ENCODE results near the gene SCG3.

SCG3 gene

DNA sequence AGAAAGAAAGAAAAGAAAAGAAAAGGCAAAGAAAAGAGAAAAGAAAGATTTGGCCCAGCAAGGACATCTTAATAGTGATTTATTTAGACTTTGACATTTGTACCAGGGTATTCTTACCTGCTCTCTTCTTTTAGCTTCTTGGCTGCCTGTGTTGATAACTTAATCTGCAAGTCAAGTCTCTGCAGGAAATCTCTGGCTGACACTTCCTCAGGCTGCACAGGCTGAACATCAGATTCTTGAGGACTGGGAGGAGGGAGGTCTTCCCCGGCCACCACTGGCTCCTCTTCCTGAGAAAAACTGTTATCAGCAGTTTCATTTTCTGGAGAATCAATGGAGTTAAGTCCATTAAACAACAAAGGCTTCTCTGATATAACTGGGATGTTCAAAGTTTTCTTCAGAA, 43.4 kb downstream of the SCG3 start:
- no peaks in the 10 kb centered on the region for H3K27me3 ChIP-seq (ENCODE audit: low read length)
- no peak overlapping the region for H3K9ac ChIP-seq (ENCODE audit: low read length)
- H3F3A ChIP-seq (ENCODE audit: insufficient read depth): no peaks in the 10 kb centered on the region
- H3K27ac ChIP-seq (ENCODE audit: low read depth, low read length): no peak overlapping the region
- no peaks in the 10 kb centered on the region for H3K9me2 ChIP-seq (replicated peaks; ENCODE audit: insufficient read depth, low read length)
- no peaks in the 10 kb centered on the region; the same call in 1 of the 2 replicates for H4K20me1 ChIP-seq (ENCODE audit: low read depth, low read length)
- no peaks in the 10 kb centered on the region for H3K9me3 ChIP-seq (ENCODE audit: insufficient read depth, low read length)
- no peaks in the 10 kb centered on the region for H3K79me2 ChIP-seq (ENCODE audit: insufficient read depth, low read length)
- no peak overlapping the region for H2AFZ ChIP-seq (ENCODE audit: low read depth, low read length, severe bottlenecking)
- H3K4me3 ChIP-seq (ENCODE audit: insufficient read depth, low read length, poor library complexity, severe bottlenecking): no peak overlapping the region
- H3K4me2 ChIP-seq (ENCODE audit: low read depth, low read length, poor library complexity, severe bottlenecking): no peak overlapping the region
- TF ChIP-seq, protein P1, sequence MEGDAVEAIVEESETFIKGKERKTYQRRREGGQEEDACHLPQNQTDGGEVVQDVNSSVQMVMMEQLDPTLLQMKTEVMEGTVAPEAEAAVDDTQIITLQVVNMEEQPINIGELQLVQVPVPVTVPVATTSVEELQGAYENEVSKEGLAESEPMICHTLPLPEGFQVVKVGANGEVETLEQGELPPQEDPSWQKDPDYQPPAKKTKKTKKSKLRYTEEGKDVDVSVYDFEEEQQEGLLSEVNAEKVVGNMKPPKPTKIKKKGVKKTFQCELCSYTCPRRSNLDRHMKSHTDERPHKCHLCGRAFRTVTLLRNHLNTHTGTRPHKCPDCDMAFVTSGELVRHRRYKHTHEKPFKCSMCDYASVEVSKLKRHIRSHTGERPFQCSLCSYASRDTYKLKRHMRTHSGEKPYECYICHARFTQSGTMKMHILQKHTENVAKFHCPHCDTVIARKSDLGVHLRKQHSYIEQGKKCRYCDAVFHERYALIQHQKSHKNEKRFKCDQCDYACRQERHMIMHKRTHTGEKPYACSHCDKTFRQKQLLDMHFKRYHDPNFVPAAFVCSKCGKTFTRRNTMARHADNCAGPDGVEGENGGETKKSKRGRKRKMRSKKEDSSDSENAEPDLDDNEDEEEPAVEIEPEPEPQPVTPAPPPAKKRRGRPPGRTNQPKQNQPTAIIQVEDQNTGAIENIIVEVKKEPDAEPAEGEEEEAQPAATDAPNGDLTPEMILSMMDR (IDR thresholded peaks at IDR 0.05; ENCODE audit: insufficient read depth, low read length, poor library complexity, severe bottlenecking): no peak
- TF ChIP-seq EZH2phosphoT487 (conservative IDR thresholded peaks at IDR 0.05; ENCODE audit: low read length): no peak
- no peaks in the 10 kb centered on the region for H3K36me3 ChIP-seq (ENCODE audit: low read length)

DNA sequence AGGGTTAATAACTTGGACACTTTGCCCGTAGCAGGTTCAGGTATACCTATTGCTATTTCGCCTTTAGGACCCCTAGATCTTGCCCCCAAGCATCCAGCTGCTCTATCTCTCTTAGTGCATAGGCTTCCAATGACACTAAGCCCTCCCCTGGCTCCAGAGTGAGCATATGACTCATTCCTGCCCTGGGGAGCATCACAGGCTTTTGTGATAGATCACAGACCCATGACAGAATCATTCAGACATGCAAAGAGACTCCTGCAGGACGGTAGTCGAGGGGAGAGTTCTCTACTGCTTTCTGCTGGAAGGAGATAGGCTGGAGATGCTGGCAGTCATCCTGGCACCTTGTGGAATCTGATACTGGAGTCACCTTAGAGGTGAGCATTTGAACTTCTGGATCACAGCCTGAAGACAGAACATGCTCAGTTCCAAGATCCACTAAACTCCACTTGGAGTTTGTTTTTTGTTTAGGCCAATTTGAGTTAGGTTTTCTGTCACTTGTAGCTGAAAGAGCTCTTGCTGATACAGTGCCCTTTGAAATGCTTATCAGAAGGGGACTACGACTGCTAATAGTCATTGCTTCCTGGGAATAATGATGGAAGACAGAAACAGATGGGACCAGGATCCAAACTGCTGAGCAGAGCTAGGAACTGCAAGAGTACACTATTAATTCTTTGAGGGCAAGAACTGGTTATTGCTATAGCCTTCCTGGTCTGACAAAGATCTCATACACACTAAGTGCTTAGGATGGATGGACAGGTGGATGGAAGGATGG, 45.2 kb downstream of the SCG3 start:
- Histone ChIP-seq H3K27ac (ENCODE audit: low read depth, low read length) (no peak overlapping the region), H3K79me2 (ENCODE audit: insufficient read depth, low read length) (no peaks in the 10 kb centered on the region), H4K20me1 (ENCODE audit: low read depth, low read length) (no peaks in the 10 kb centered on the region; the same call in 1 of the 2 replicates)

DNA sequence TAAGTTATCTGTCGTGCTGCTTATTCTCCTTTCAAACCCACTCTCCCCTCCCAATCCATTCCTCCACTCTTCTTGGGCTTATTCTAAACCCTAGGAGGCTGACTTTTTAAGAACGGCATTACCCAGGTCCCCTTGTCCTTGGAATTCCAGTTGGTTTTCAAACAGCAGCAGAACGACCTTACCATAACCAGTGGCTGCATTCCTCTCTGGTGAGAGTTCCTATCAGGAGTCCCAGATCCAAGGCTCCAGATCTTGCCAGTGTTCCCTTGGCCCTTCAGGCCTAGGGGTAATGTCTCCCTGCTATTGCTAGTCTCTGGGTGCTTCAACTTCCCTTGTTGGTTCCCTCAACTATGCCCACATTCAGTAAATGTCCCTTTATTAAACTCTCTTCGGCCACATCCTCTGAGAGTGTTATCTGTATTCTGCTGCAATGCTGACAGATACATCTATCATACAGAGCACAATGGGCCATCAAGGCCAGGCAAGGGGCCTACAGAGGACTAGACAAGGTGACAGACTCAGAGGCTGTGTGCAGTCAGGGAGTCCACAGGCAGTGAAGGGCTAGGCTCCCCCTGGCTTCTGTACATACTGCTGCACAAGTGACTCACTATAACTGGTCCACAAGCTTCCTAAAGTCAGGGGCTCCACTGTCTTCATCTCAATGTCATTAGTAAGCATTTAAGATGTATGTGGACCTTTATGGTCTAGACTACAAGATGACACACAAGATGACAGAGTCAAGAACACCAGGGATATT, 46.0 kb downstream of the SCG3 start:
- Histone ChIP-seq H3K4me3 (ENCODE audit: insufficient read depth, low read length, poor library complexity, severe bottlenecking) (no peak overlapping the region), H3K27ac (ENCODE audit: low read depth, low read length) (no peak overlapping the region)

More for the DNA sequence above, 45.2 kb downstream of the SCG3 start:
- TF ChIP-seq, protein P1 (IDR thresholded peaks at IDR 0.05; ENCODE audit: insufficient read depth, low read length, poor library complexity, severe bottlenecking): no peak
- no peak for TF ChIP-seq EZH2phosphoT487 (conservative IDR thresholded peaks at IDR 0.05; ENCODE audit: low read length)
- no peaks in the 10 kb centered on the region for H3K36me3 ChIP-seq (ENCODE audit: low read length)
- H3K27me3 ChIP-seq (ENCODE audit: low read length): no peaks in the 10 kb centered on the region
- H3F3A ChIP-seq (ENCODE audit: insufficient read depth): no peaks in the 10 kb centered on the region
- no peak overlapping the region for H3K9ac ChIP-seq (ENCODE audit: low read length)
- H3K4me3 ChIP-seq (ENCODE audit: insufficient read depth, low read length, poor library complexity, severe bottlenecking): no peak overlapping the region
- H3K9me3 ChIP-seq (ENCODE audit: insufficient read depth, low read length): no peaks in the 10 kb centered on the region
- H3K9me2 ChIP-seq (replicated peaks; ENCODE audit: insufficient read depth, low read length): no peaks in the 10 kb centered on the region
- no peak overlapping the region for H2AFZ ChIP-seq (ENCODE audit: low read depth, low read length, severe bottlenecking)
- H3K4me2 ChIP-seq (ENCODE audit: low read depth, low read length, poor library complexity, severe bottlenecking): no peak overlapping the region

More for the DNA sequence above, 46.0 kb downstream of the SCG3 start:
- no peaks in the 10 kb centered on the region for H3K27me3 ChIP-seq (ENCODE audit: low read length)
- H4K20me1 ChIP-seq (ENCODE audit: low read depth, low read length): no peaks in the 10 kb centered on the region; the same call in 1 of the 2 replicates
- no peaks in the 10 kb centered on the region for H3K79me2 ChIP-seq (ENCODE audit: insufficient read depth, low read length)
- no peak for TF ChIP-seq EZH2phosphoT487 (conservative IDR thresholded peaks at IDR 0.05; ENCODE audit: low read length)
- H3F3A ChIP-seq (ENCODE audit: insufficient read depth): 0 out of 2 replicates have a peak, but pooled peaks cover 4% of the 10 kb centered on the region
- H3K9ac ChIP-seq (ENCODE audit: low read length): no peak overlapping the region
- no peaks in the 10 kb centered on the region for H3K9me3 ChIP-seq (ENCODE audit: insufficient read depth, low read length)
- no peaks in the 10 kb centered on the region for H3K9me2 ChIP-seq (replicated peaks; ENCODE audit: insufficient read depth, low read length)
- no peaks in the 10 kb centered on the region for H3K36me3 ChIP-seq (ENCODE audit: low read length)
- no peak overlapping the region for H2AFZ ChIP-seq (ENCODE audit: low read depth, low read length, severe bottlenecking)
- H3K4me2 ChIP-seq (ENCODE audit: low read depth, low read length, poor library complexity, severe bottlenecking): no peak overlapping the region

All from SU-DHL-6 (cell line).